Measurements from ENCODE around the gene EFS. TPM values are rescaled to one million over a fixed set of nuclear protein-coding genes. Genes with fewer than 3 reads are reported as not detected.
A peak's percentile ranks its signal among the peaks of the same experiment; 100 is the strongest.

Gene EFS
- total RNA-seq, 1 experiment from 2014 or later: 0.14 TPM

DNA sequence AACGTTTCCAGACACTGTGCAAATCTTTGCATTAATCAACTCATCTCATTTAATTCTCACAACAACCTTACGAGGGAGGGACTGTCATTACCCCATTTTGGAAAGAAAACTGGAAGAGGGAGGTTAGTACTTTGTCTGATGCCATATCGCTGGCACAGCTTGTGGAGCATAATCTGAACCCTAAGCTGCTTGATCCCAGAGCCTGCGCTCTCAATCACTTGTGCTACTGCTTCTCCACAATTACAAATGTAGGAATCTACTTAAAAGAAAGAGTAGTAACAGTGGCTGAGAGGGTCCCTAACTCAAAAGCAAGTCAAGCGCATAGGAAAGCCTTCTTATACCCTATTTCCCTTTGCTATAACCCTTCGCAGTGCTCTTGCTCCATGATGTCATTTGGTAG lies 3.2 kb downstream of the EFS start:
- Mint-ChIP-seq H3K36me3 (ENCODE audit: insufficient read depth, unreplicated experiment) (peaks cover 4% of the 10 kb centered on the region), H3K4me3 (ENCODE audit: unreplicated experiment) (no peak overlapping the region)

DNA sequence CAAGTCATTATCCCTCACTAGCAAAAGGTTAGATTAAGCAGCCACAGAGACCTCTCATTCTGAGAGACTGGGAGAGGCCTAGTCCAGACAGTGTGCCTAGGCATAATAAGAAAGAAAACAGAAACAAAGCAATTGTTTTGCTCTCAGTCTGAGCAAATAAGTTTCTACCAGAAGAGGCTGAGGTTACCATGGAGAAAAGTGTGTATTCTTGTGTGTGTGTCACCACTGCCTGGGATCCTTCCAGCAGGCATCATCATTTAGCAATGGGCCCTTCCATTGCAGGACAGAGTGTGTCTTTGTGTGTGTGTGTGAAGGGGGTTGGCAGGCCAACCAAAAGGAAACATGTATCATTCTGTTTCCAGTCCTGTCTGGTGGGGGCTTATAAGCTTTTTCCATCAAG lies 3.7 kb downstream of the EFS start:
- no peaks in the 10 kb centered on the region for H3K36me3 Mint-ChIP-seq (ENCODE audit: insufficient read depth, unreplicated experiment)

More for the DNA sequence above, 3.2 kb downstream of the EFS start:
- Mint-ChIP-seq H3K27me3 (ENCODE audit: insufficient read depth, unreplicated experiment) (no peaks in the 10 kb centered on the region), H3K4me1 (ENCODE audit: low read depth, unreplicated experiment) (no peaks in the 10 kb centered on the region), H3K27ac (ENCODE audit: unreplicated experiment) (no peak overlapping the region), H3K9me3 (ENCODE audit: unreplicated experiment) (no peaks in the 10 kb centered on the region)
- Histone ChIP-seq H3K4me1 (no peaks in the 10 kb centered on the region), H3K9me3 (no peaks in the 10 kb centered on the region), H3K36me3 (ENCODE audit: control insufficient read depth, insufficient read depth, low read length) (no peaks in the 10 kb centered on the region), H3K27me3 (replicated peaks; ENCODE audit: control insufficient read depth, insufficient read depth, low read length) (no peaks in the 10 kb centered on the region), H3K4me3 (ENCODE audit: low read depth, low read length) (no peak overlapping the region)
- DNase-seq: no peak
- intact Hi-C loops (cut with micrococcal nuclease; ENCODE audit: unreplicated experiment): loop anchor here (1.0 kb wide), 1 partner anchor 33 kb away; no protein-coding TSS in a partner anchor
- CTCF ChIA-PET: interaction anchor here (1.0 to 1.6 kb wide), 2 partner anchors 9 to 16 kb away, joined by 3 to 8 read pairs; partner anchors contain the start of gene SLC22A17
- TF ChIP-seq, protein P1, sequence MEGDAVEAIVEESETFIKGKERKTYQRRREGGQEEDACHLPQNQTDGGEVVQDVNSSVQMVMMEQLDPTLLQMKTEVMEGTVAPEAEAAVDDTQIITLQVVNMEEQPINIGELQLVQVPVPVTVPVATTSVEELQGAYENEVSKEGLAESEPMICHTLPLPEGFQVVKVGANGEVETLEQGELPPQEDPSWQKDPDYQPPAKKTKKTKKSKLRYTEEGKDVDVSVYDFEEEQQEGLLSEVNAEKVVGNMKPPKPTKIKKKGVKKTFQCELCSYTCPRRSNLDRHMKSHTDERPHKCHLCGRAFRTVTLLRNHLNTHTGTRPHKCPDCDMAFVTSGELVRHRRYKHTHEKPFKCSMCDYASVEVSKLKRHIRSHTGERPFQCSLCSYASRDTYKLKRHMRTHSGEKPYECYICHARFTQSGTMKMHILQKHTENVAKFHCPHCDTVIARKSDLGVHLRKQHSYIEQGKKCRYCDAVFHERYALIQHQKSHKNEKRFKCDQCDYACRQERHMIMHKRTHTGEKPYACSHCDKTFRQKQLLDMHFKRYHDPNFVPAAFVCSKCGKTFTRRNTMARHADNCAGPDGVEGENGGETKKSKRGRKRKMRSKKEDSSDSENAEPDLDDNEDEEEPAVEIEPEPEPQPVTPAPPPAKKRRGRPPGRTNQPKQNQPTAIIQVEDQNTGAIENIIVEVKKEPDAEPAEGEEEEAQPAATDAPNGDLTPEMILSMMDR (IDR thresholded peaks at IDR 0.05; ENCODE audit: insufficient read depth in 1 of 2, low read depth in 1 of 2, low read length in 1 of 2, severe bottlenecking in 1 of 2, unreplicated experiment in 1 of 2): no peak
- POLR2A ChIA-PET: no interaction called here
- BruUV-seq (replicated peaks): no TSS peak

DNA sequence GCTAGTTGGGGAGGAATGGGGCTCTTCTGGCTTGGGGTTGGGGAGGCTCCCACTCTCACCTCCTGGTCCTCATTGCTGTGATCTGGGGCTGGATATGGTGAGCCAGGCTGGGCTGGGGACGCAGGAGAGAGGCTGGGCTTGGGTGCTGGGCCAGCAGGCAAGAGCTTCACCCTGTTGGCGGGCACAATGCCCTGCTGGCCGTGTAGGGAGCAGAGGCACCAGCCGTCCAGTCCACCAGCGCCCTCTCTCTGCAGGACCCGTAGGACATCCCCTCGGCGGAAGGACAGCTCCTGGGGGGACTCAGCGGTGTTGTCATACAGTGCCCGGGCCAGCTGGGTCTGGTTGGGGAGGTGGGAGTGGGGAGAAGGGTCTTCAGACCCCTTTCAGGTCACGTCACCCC lies 4.5 kb downstream of the EFS start:
- Histone ChIP-seq H3K4me3 (ENCODE audit: low read depth, low read length) (no peak overlapping the region), H3K9me3 (no peaks in the 10 kb centered on the region), H3K4me1 (no peaks in the 10 kb centered on the region), H3K36me3 (ENCODE audit: control insufficient read depth, insufficient read depth, low read length) (no peaks in the 10 kb centered on the region), H3K27me3 (replicated peaks; ENCODE audit: control insufficient read depth, insufficient read depth, low read length) (no peaks in the 10 kb centered on the region)
- intact Hi-C loops (cut with micrococcal nuclease; ENCODE audit: unreplicated experiment): no loop called here
- no peaks in the 10 kb centered on the region for H3K9me3 Mint-ChIP-seq (ENCODE audit: unreplicated experiment)
- no peak overlapping the region for H3K4me3 Mint-ChIP-seq (ENCODE audit: unreplicated experiment)
- no peak for DNase-seq
- no TSS peak for BruUV-seq (replicated peaks)
- no peaks in the 10 kb centered on the region for H3K4me1 Mint-ChIP-seq (ENCODE audit: low read depth, unreplicated experiment)
- H3K36me3 Mint-ChIP-seq (ENCODE audit: insufficient read depth, unreplicated experiment): no peaks in the 10 kb centered on the region
- TF ChIP-seq, protein P1 (IDR thresholded peaks at IDR 0.05; ENCODE audit: insufficient read depth in 1 of 2, low read depth in 1 of 2, low read length in 1 of 2, severe bottlenecking in 1 of 2, unreplicated experiment in 1 of 2): peak in 1 of 2 experiments; percentile 7
- ChIA-PET CTCF (interaction anchor here (0.7 to 1.6 kb wide), 2 partner anchors 15 to 34 kb away, joined by 3 to 8 read pairs; no protein-coding TSS in a partner anchor), POLR2A (interaction anchor here (0.6 kb wide), 1 partner anchor 38 kb away, joined by 3 read pairs; no protein-coding TSS in a partner anchor)
- H3K27ac Mint-ChIP-seq (ENCODE audit: unreplicated experiment): no peak overlapping the region
- H3K27me3 Mint-ChIP-seq (ENCODE audit: insufficient read depth, unreplicated experiment): no peaks in the 10 kb centered on the region

More for the DNA sequence above, 3.7 kb downstream of the EFS start:
- Histone ChIP-seq H3K4me1 (no peaks in the 10 kb centered on the region), H3K9me3 (no peaks in the 10 kb centered on the region), H3K27me3 (replicated peaks; ENCODE audit: control insufficient read depth, insufficient read depth, low read length) (no peaks in the 10 kb centered on the region), H3K4me3 (ENCODE audit: low read depth, low read length) (no peak overlapping the region), H3K36me3 (ENCODE audit: control insufficient read depth, insufficient read depth, low read length) (no peaks in the 10 kb centered on the region)
- no TSS peak for BruUV-seq (replicated peaks)
- H3K27ac Mint-ChIP-seq (ENCODE audit: unreplicated experiment): no peak overlapping the region
- no peaks in the 10 kb centered on the region for H3K27me3 Mint-ChIP-seq (ENCODE audit: insufficient read depth, unreplicated experiment)
- intact Hi-C loops (cut with micrococcal nuclease; ENCODE audit: unreplicated experiment): no loop called here
- ChIA-PET CTCF (interaction anchor here (1.0 to 1.6 kb wide), 2 partner anchors 9 to 16 kb away, joined by 3 to 8 read pairs; partner anchors contain the start of gene SLC22A17), POLR2A (no interaction called here)
- no peaks in the 10 kb centered on the region for H3K9me3 Mint-ChIP-seq (ENCODE audit: unreplicated experiment)
- DNase-seq: no peak
- H3K4me1 Mint-ChIP-seq (ENCODE audit: low read depth, unreplicated experiment): no peaks in the 10 kb centered on the region
- H3K4me3 Mint-ChIP-seq (ENCODE audit: unreplicated experiment): no peak overlapping the region
- TF ChIP-seq, protein P1 (IDR thresholded peaks at IDR 0.05; ENCODE audit: insufficient read depth in 1 of 2, low read depth in 1 of 2, low read length in 1 of 2, severe bottlenecking in 1 of 2, unreplicated experiment in 1 of 2): no peak
